Adipose tissue (tissue), 3 donors: ENCODE data around the gene EZR. TPM values are rescaled to one million over a fixed set of nuclear protein-coding genes. Genes with fewer than 3 reads are reported as not detected.

Experiments
- H3K27ac ChIP-seq: one replicate; pipeline ENCODE4 v1.5.1; 2013; ENCODE audit warnings: low read depth, low read length
- WGBS, 3 donors: extraction: QIAGEN DNeasy Blood & Tissue Kit; methylation state at CpG; one replicate each; pipeline ENCODE4 v1.1.7; 2013; 5-methylcytosine and 5-hydroxymethylcytosine counted together
- polyA plus RNA-seq, 3 donors: library from polyadenylated mRNA; stranded (reverse); fragments of 200-250 nt; gene quantifications; one replicate each; pipeline ENCODE4 v1.2.3, GENCODE V29; 2013
- donor health status: healthy with polysubstance abuse.
- donor health status: Bipolar disorder and iron deficiency.
- donor health status: healthy.

Gene EZR
- polyA plus RNA-seq, result 10 to 100 TPM; 37.6 to 63.1 (median 54.9) TPM

GRCh38 chr6:158819213-158819976 lies at the start of gene EZR:
TSS of gene EZR (minus strand) at chr6:158819368. CDS start at chr6:158818093, 1,275 bp downstream.
- H3K27ac ChIP-seq, result peak within 1 kb of the TSS; percentile 79
- 9 to 12% (median 9%) methylated on average over 57 to 67 of the region's 67 CpGs for WGBS, 3 donors

- no peak overlapping the region for H3K27ac ChIP-seq
- 93 to 99% (median 93%) methylated on average over 6 of the region's 6 CpGs for WGBS, 3 donors
Measured at GRCh38 chr6:158868122-158868480, 48.9 kb upstream of the EZR start.

- H3K27ac ChIP-seq, result no peak overlapping the region
- WGBS, 3 donors, result 88 to 90% (median 89%) methylated on average over 10 of the region's 10 CpGs
Measured at GRCh38 chr6:158867381-158868121, 48.4 kb upstream of the EZR start.

- H3K27ac ChIP-seq, result no peak overlapping the region
- 54 to 73% (median 58%) methylated on average over 2 of the region's 2 CpGs for WGBS, 3 donors
Measured at GRCh38 chr6:158865769-158866168, 46.6 kb upstream of the EZR start.

GRCh38 chr6:158863646-158864045 lies 44.5 kb upstream of the EZR start:
- WGBS, 3 donors, result 85 to 97% (median 86%) methylated on average over 4 of the region's 4 CpGs
- no peak overlapping the region for H3K27ac ChIP-seq

- no peak overlapping the region for H3K27ac ChIP-seq
- 71 to 87% (median 85%) methylated on average over 4 of the region's 4 CpGs for WGBS, 3 donors
Measured at GRCh38 chr6:158861686-158862381, 42.7 kb upstream of the EZR start.

- WGBS, 3 donors, result 85 to 91% (median 90%) methylated on average over 6 of the region's 6 CpGs
- H3K27ac ChIP-seq, result no peak overlapping the region
Measured at GRCh38 chr6:158860279-158860865, 41.2 kb upstream of the EZR start.

- WGBS, 3 donors, result 71 to 83% (median 77%) methylated on average over 4 of the region's 4 CpGs
- H3K27ac ChIP-seq, result no peak overlapping the region
Measured at GRCh38 chr6:158856261-158856660, 37.1 kb upstream of the EZR start.

- 66 to 82% (median 68%) methylated on average over 7 of the region's 7 CpGs for WGBS, 3 donors
- H3K27ac ChIP-seq, result no peak overlapping the region
Measured at GRCh38 chr6:158854214-158855101, 35.3 kb upstream of the EZR start.

- H3K27ac ChIP-seq, result no peak overlapping the region
- WGBS, 3 donors, result 72 to 90% (median 87%) methylated on average over 6 of the region's 6 CpGs
Measured at GRCh38 chr6:158853880-158854213, 34.7 kb upstream of the EZR start.

GRCh38 chr6:158853072-158853879 lies 34.1 kb upstream of the EZR start:
- WGBS, 3 donors, result 35 to 58% (median 56%) methylated on average over 13 of the region's 13 CpGs
- H3K27ac ChIP-seq, result no peak overlapping the region

GRCh38 chr6:158852312-158853071 lies 33.3 kb upstream of the EZR start:
- WGBS, 3 donors, result 94 to 95% (median 94%) methylated on average over 11 of the region's 11 CpGs
- no peak overlapping the region for H3K27ac ChIP-seq

GRCh38 chr6:158850807-158851115 lies 31.6 kb upstream of the EZR start:
- H3K27ac ChIP-seq, result no peak overlapping the region

GRCh38 chr6:158849899-158850806 lies 31.0 kb upstream of the EZR start:
- WGBS, 3 donors, result 42 to 51% (median 44%) methylated on average over 9 of the region's 9 CpGs
- no peak overlapping the region for H3K27ac ChIP-seq

- no peak overlapping the region for H3K27ac ChIP-seq
- 49 to 95% (median 95%) methylated on average over 7 of the region's 7 CpGs for WGBS, 3 donors
Measured at GRCh38 chr6:158848490-158848895, 29.3 kb upstream of the EZR start.

GRCh38 chr6:158847786-158848185 lies 28.6 kb upstream of the EZR start:
- no peak overlapping the region for H3K27ac ChIP-seq
- 87 to 96% (median 89%) methylated on average over 4 of the region's 4 CpGs for WGBS, 3 donors
